SK-N-SH treated with all-trans-retinoic acid at 6 μM for 48 hours (cell line): ENCODE measurements around the gene RPS6KA4.

Experiments
- ATAC-seq: fragments of 200-7000 bp; cut with Tn5 transposase; 3 replicates; pipeline ENCODE4 v1.9.1; 2020; ENCODE audit warnings: mild to moderate bottlenecking, moderate library complexity
- ARNTL ChIP-seq: fragments of 450-650 bp; formaldehyde crosslinking; IDR thresholded peaks from 2 replicates; pipeline ENCODE4 v1.5.0; 2020; ENCODE audit warnings: low read depth, mild to moderate bottlenecking, moderate library complexity, borderline replicate concordance
- BACH2 ChIP-seq: fragments of 250-450 bp; sonication (Bioruptor Pico); IDR thresholded peaks from 2 replicates; pipeline ENCODE4 v1.9.0; 2021; ENCODE audit warnings: mild to moderate bottlenecking, borderline replicate concordance
- ESRRG ChIP-seq: fragments of 250-450 bp; sonication (Bioruptor Pico); IDR thresholded peaks from 2 replicates; pipeline ENCODE4 v1.6.1; 2021; ENCODE audit warnings: mild to moderate bottlenecking
- GLIS3 ChIP-seq: fragments of 250-450 bp; sonication (Bioruptor Pico); IDR thresholded peaks from 2 replicates; pipeline ENCODE4 v1.5.0; 2020; ENCODE audit warnings: mild to moderate bottlenecking, moderate library complexity
- ISL1 ChIP-seq: fragments of 250-450 bp; sonication (Bioruptor Pico); IDR thresholded peaks from 2 replicates; pipeline ENCODE4 v2.1.2; 2022; ENCODE audit warnings: mild to moderate bottlenecking, moderate library complexity
- OSR1 ChIP-seq: fragments of 250-450 bp; sonication (Bioruptor Pico); IDR thresholded peaks from 2 replicates; pipeline ENCODE4 v1.8.0; 2022; ENCODE audit warnings: moderate library complexity, mild to moderate bottlenecking, inconsistent platforms
- POU6F1 ChIP-seq: fragments of 250-450 bp; sonication (Bioruptor Pico); IDR thresholded peaks from 2 replicates; pipeline ENCODE4 v1.8.0; 2021; ENCODE audit warnings: low read depth, mild to moderate bottlenecking, moderate library complexity, borderline replicate concordance
- PPARA ChIP-seq: fragments of 250-450 bp; sonication (Bioruptor Pico); IDR thresholded peaks from 2 replicates; pipeline ENCODE4 v1.5.0; 2020; ENCODE audit warnings: mild to moderate bottlenecking, borderline replicate concordance
- RARB ChIP-seq: fragments of 250-450 bp; sonication (Bioruptor Pico); IDR thresholded peaks from 2 replicates; pipeline ENCODE4 v1.8.0; 2021; ENCODE audit warnings: mild to moderate bottlenecking, moderate library complexity
- SNAI2 ChIP-seq: fragments of 250-450 bp; sonication (Bioruptor Pico); IDR thresholded peaks from 2 replicates; pipeline ENCODE4 v1.5.0; 2020; ENCODE audit warnings: mild to moderate bottlenecking, moderate library complexity
- TCF4 ChIP-seq: fragments of 250-450 bp; sonication (Bioruptor Pico); IDR thresholded peaks from 2 replicates; pipeline ENCODE4 v1.8.0; 2021; ENCODE audit warnings: mild to moderate bottlenecking, moderate library complexity, borderline replicate concordance
- TOX ChIP-seq: fragments of 250-450 bp; sonication (Bioruptor Pico); IDR thresholded peaks from 2 replicates; pipeline ENCODE4 v1.8.0; 2021; ENCODE audit warnings: mild to moderate bottlenecking, moderate library complexity, borderline replicate concordance
- ZC3H10 ChIP-seq: fragments of 250-450 bp; sonication (Bioruptor Pico); IDR thresholded peaks from 2 replicates; pipeline ENCODE4 v1.5.1; 2021; ENCODE audit warnings: mild to moderate bottlenecking, moderate library complexity
- ZFP3 ChIP-seq: fragments of 250-450 bp; sonication (Bioruptor Pico); IDR thresholded peaks from 2 replicates; pipeline ENCODE4 v1.5.0; 2020; ENCODE audit warnings: mild to moderate bottlenecking, moderate library complexity
- ZNF565 ChIP-seq: fragments of 450-650 bp; formaldehyde crosslinking; conservative IDR thresholded peaks from 2 replicates; pipeline ENCODE4 v1.5.0; 2020; ENCODE audit warnings: low read depth, mild to moderate bottlenecking, moderate library complexity
- ZNF70 ChIP-seq: fragments of 450-650 bp; formaldehyde crosslinking; IDR thresholded peaks from 2 replicates; pipeline ENCODE4 v1.5.0; 2020; ENCODE audit warnings: mild to moderate bottlenecking, moderate library complexity
- ZNF8 ChIP-seq: fragments of 450-650 bp; formaldehyde crosslinking; IDR thresholded peaks from 2 replicates; pipeline ENCODE4 v1.5.0; 2020; ENCODE audit warnings: mild to moderate bottlenecking, moderate library complexity
- TF ChIP-seq, protein P1 (sequence below): fragments of 250-450 bp; sonication (Bioruptor Pico); IDR thresholded peaks from 2 replicates; pipeline ENCODE4 v1.5.0; 2020; ENCODE audit warnings: mild to moderate bottlenecking, moderate library complexity
- TF ChIP-seq, protein P2 (sequence below): fragments of 250-450 bp; sonication (Bioruptor Pico); IDR thresholded peaks from 2 replicates; pipeline ENCODE4 v1.8.0; 2020; ENCODE audit warnings: mild to moderate bottlenecking, moderate library complexity, borderline replicate concordance
- TF ChIP-seq, protein P3 (sequence below): fragments of 250-450 bp; sonication (Bioruptor Pico); IDR thresholded peaks from 2 replicates; pipeline ENCODE4 v1.5.1; 2020; ENCODE audit warnings: low read depth, mild to moderate bottlenecking, moderate library complexity
- TF ChIP-seq, protein P4 (sequence below): fragments of 250-450 bp; sonication (Bioruptor Pico); IDR thresholded peaks from 2 replicates; pipeline ENCODE4 v1.5.1; 2021; ENCODE audit warnings: mild to moderate bottlenecking, moderate library complexity

The RPS6KA4 gene

GRCh38 chr11:64364911-64365310, 5.9 kb downstream of the RPS6KA4 start:
- no peak for ATAC-seq
- TF ChIP-seq OSR1 (no peak), ARNTL (CRISPR knock-in tag) (no peak), PPARA (CRISPR knock-in tag) (no peak), BACH2 (CRISPR knock-in tag) (no peak), SNAI2 (CRISPR knock-in tag) (no peak), ZNF8 (CRISPR knock-in tag) (no peak), ZFP3 (CRISPR knock-in tag) (no peak)
- TF ChIP-seq, protein P1, sequence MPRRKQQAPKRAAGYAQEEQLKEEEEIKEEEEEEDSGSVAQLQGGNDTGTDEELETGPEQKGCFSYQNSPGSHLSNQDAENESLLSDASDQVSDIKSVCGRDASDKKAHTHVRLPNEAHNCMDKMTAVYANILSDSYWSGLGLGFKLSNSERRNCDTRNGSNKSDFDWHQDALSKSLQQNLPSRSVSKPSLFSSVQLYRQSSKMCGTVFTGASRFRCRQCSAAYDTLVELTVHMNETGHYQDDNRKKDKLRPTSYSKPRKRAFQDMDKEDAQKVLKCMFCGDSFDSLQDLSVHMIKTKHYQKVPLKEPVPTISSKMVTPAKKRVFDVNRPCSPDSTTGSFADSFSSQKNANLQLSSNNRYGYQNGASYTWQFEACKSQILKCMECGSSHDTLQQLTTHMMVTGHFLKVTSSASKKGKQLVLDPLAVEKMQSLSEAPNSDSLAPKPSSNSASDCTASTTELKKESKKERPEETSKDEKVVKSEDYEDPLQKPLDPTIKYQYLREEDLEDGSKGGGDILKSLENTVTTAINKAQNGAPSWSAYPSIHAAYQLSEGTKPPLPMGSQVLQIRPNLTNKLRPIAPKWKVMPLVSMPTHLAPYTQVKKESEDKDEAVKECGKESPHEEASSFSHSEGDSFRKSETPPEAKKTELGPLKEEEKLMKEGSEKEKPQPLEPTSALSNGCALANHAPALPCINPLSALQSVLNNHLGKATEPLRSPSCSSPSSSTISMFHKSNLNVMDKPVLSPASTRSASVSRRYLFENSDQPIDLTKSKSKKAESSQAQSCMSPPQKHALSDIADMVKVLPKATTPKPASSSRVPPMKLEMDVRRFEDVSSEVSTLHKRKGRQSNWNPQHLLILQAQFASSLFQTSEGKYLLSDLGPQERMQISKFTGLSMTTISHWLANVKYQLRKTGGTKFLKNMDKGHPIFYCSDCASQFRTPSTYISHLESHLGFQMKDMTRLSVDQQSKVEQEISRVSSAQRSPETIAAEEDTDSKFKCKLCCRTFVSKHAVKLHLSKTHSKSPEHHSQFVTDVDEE (CRISPR knock-in tag): no peak
- TF ChIP-seq, all 23 proteins: peak for 0

- no peak for ATAC-seq
- TF ChIP-seq GLIS3: no peak
- TF ChIP-seq RARB (CRISPR knock-in tag): no peak
- TF ChIP-seq ZC3H10 (CRISPR knock-in tag): no peak
- no peak for TF ChIP-seq TCF4 (CRISPR knock-in tag)
- TF ChIP-seq, protein P1 (CRISPR knock-in tag): no peak
- no peak for TF ChIP-seq TOX (CRISPR knock-in tag)
- TF ChIP-seq ESRRG (CRISPR knock-in tag): no peak
- no peak for TF ChIP-seq ZNF8 (CRISPR knock-in tag)
- TF ChIP-seq SNAI2 (CRISPR knock-in tag): no peak
- TF ChIP-seq, protein P2, sequence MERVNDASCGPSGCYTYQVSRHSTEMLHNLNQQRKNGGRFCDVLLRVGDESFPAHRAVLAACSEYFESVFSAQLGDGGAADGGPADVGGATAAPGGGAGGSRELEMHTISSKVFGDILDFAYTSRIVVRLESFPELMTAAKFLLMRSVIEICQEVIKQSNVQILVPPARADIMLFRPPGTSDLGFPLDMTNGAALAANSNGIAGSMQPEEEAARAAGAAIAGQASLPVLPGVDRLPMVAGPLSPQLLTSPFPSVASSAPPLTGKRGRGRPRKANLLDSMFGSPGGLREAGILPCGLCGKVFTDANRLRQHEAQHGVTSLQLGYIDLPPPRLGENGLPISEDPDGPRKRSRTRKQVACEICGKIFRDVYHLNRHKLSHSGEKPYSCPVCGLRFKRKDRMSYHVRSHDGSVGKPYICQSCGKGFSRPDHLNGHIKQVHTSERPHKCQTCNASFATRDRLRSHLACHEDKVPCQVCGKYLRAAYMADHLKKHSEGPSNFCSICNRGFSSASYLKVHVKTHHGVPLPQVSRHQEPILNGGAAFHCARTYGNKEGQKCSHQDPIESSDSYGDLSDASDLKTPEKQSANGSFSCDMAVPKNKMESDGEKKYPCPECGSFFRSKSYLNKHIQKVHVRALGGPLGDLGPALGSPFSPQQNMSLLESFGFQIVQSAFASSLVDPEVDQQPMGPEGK (CRISPR knock-in tag): no peak
- TF ChIP-seq, protein P3, sequence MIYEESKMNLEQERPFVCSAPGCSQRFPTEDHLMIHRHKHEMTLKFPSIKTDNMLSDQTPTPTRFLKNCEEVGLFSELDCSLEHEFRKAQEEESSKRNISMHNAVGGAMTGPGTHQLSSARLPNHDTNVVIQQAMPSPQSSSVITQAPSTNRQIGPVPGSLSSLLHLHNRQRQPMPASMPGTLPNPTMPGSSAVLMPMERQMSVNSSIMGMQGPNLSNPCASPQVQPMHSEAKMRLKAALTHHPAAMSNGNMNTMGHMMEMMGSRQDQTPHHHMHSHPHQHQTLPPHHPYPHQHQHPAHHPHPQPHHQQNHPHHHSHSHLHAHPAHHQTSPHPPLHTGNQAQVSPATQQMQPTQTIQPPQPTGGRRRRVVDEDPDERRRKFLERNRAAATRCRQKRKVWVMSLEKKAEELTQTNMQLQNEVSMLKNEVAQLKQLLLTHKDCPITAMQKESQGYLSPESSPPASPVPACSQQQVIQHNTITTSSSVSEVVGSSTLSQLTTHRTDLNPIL (CRISPR knock-in tag): no peak
- TF ChIP-seq ARNTL (CRISPR knock-in tag): no peak
- TF ChIP-seq POU6F1 (CRISPR knock-in tag): no peak
- TF ChIP-seq, protein P4, sequence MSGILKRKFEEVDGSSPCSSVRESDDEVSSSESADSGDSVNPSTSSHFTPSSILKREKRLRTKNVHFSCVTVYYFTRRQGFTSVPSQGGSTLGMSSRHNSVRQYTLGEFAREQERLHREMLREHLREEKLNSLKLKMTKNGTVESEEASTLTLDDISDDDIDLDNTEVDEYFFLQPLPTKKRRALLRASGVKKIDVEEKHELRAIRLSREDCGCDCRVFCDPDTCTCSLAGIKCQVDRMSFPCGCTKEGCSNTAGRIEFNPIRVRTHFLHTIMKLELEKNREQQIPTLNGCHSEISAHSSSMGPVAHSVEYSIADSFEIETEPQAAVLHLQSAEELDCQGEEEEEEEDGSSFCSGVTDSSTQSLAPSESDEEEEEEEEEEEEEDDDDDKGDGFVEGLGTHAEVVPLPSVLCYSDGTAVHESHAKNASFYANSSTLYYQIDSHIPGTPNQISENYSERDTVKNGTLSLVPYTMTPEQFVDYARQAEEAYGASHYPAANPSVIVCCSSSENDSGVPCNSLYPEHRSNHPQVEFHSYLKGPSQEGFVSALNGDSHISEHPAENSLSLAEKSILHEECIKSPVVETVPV (CRISPR knock-in tag): no peak
- TF ChIP-seq ISL1 (CRISPR knock-in tag): no peak
- no peak for TF ChIP-seq ZNF70
- TF ChIP-seq ZNF565 (CRISPR knock-in tag): no peak
- TF ChIP-seq OSR1: no peak
Measured at GRCh38 chr11:64366751-64367150, 7.8 kb downstream of the RPS6KA4 start.
